ENCODE data around the gene DLGAP1.

Gene DLGAP1

GRCh38 chr18:3870914-3871313, 584.2 kb downstream of the DLGAP1 start:
- no peak overlapping the region for H3K4me3 ChIP-seq (ENCODE audit: low read length in 2 of 2)
- H3K9me3 ChIP-seq (ENCODE audit: control insufficient read depth in 2 of 2, low read length in 2 of 2) = no peaks in the 10 kb centered on the region
- H3K27me3 ChIP-seq (ENCODE audit: control insufficient read depth in 1 of 2, insufficient read depth in 2 of 2, low read length in 2 of 2) = no peaks in the 10 kb centered on the region
- no peak overlapping the region for H3K27ac ChIP-seq (ENCODE audit: low read length)
- no peak overlapping the region for H3K9ac ChIP-seq (ENCODE audit: low read length in 2 of 2)
- H3K4me1 ChIP-seq (ENCODE audit: control insufficient read depth, insufficient read depth, low read length) = no peaks in the 10 kb centered on the region
- no peaks in the 10 kb centered on the region for H3K36me3 ChIP-seq (ENCODE audit: control insufficient read depth in 2 of 2, insufficient read depth in 2 of 2, low read length in 2 of 2)

GRCh38 chr18:3869848-3870247, 585.3 kb downstream of the DLGAP1 start:
- Histone ChIP-seq H3K4me3 (ENCODE audit: low read length in 2 of 2) (no peak overlapping the region), H3K27me3 (ENCODE audit: control insufficient read depth in 1 of 2, insufficient read depth in 2 of 2, low read length in 2 of 2) (no peaks in the 10 kb centered on the region), H3K9ac (ENCODE audit: low read length in 2 of 2) (no peak overlapping the region), H3K27ac (ENCODE audit: low read length) (no peak overlapping the region), H3K4me1 (ENCODE audit: control insufficient read depth, insufficient read depth, low read length) (no peaks in the 10 kb centered on the region), H3K36me3 (ENCODE audit: control insufficient read depth in 2 of 2, insufficient read depth in 2 of 2, low read length in 2 of 2) (no peaks in the 10 kb centered on the region), H3K9me3 (ENCODE audit: control insufficient read depth in 2 of 2, low read length in 2 of 2) (no peaks in the 10 kb centered on the region)

GRCh38 chr18:3867864-3868311, 587.2 kb downstream of the DLGAP1 start:
- Histone ChIP-seq H3K27ac (ENCODE audit: low read length) (no peak overlapping the region), H3K36me3 (ENCODE audit: control insufficient read depth in 2 of 2, insufficient read depth in 2 of 2, low read length in 2 of 2) (no peaks in the 10 kb centered on the region), H3K9ac (ENCODE audit: low read length in 2 of 2) (no peak overlapping the region), H3K27me3 (ENCODE audit: control insufficient read depth in 1 of 2, insufficient read depth in 2 of 2, low read length in 2 of 2) (no peaks in the 10 kb centered on the region), H3K9me3 (ENCODE audit: control insufficient read depth in 2 of 2, low read length in 2 of 2) (no peaks in the 10 kb centered on the region), H3K4me3 (ENCODE audit: low read length in 2 of 2) (no peak overlapping the region), H3K4me1 (ENCODE audit: control insufficient read depth, insufficient read depth, low read length) (no peaks in the 10 kb centered on the region)

GRCh38 chr18:3867236-3867635, 587.9 kb downstream of the DLGAP1 start:
- H3K27me3 ChIP-seq (ENCODE audit: control insufficient read depth in 1 of 2, insufficient read depth in 2 of 2, low read length in 2 of 2) = no peaks in the 10 kb centered on the region
- no peaks in the 10 kb centered on the region for H3K4me1 ChIP-seq (ENCODE audit: control insufficient read depth, insufficient read depth, low read length)
- H3K36me3 ChIP-seq (ENCODE audit: control insufficient read depth in 2 of 2, insufficient read depth in 2 of 2, low read length in 2 of 2) = no peaks in the 10 kb centered on the region
- H3K9ac ChIP-seq (ENCODE audit: low read length in 2 of 2) = no peak overlapping the region
- no peaks in the 10 kb centered on the region for H3K9me3 ChIP-seq (ENCODE audit: control insufficient read depth in 2 of 2, low read length in 2 of 2)
- no peak overlapping the region for H3K27ac ChIP-seq (ENCODE audit: low read length)
- H3K4me3 ChIP-seq (ENCODE audit: low read length in 2 of 2) = no peak overlapping the region

DNA sequence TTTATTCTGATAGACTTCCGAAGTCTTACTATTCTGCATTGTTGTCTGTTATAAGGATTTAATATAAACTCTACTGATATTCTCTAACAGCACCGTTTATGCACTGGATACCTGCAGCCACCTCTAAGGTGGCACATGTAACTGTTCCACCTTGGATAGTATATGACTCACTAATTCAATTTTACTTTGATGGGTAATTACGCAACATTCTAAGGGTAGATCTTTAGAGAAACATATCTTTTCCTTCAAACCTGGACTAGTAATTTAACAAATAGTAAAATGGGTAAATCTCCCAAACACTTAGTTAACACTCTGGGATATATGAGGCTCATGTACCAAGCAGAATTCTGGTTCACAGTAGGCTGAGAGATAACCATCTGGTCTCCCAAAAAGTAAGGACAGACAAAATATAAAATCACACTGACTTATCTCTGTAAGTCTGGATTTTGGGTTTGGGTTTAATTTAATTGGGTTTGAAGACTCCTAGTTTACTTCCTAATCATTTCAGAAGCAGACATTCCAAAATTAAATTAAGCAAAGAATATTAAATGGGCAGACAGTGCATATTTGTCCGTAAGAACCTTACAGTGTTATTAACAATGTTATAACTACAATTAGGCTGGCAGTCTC, 590.3 kb downstream of the DLGAP1 start:
- Histone ChIP-seq H3K4me1 (ENCODE audit: control insufficient read depth, insufficient read depth, low read length) (no peaks in the 10 kb centered on the region), H3K36me3 (ENCODE audit: control insufficient read depth in 2 of 2, insufficient read depth in 2 of 2, low read length in 2 of 2) (no peaks in the 10 kb centered on the region), H3K27me3 (ENCODE audit: control insufficient read depth in 1 of 2, insufficient read depth in 2 of 2, low read length in 2 of 2) (no peaks in the 10 kb centered on the region), H3K9ac (ENCODE audit: low read length in 2 of 2) (no peak overlapping the region), H3K27ac (ENCODE audit: low read length) (no peak overlapping the region), H3K9me3 (ENCODE audit: control insufficient read depth in 2 of 2, low read length in 2 of 2) (no peaks in the 10 kb centered on the region), H3K4me3 (ENCODE audit: low read length in 2 of 2) (no peak overlapping the region)

GRCh38 chr18:3863593-3863992, 591.5 kb downstream of the DLGAP1 start:
- no peak overlapping the region for H3K4me3 ChIP-seq (ENCODE audit: low read length in 2 of 2)
- H3K4me1 ChIP-seq (ENCODE audit: control insufficient read depth, insufficient read depth, low read length) = no peaks in the 10 kb centered on the region
- no peak overlapping the region for H3K9ac ChIP-seq (ENCODE audit: low read length in 2 of 2)
- H3K9me3 ChIP-seq (ENCODE audit: control insufficient read depth in 2 of 2, low read length in 2 of 2) = no peaks in the 10 kb centered on the region
- H3K36me3 ChIP-seq (ENCODE audit: control insufficient read depth in 2 of 2, insufficient read depth in 2 of 2, low read length in 2 of 2) = no peaks in the 10 kb centered on the region
- H3K27ac ChIP-seq (ENCODE audit: low read length) = no peak overlapping the region
- H3K27me3 ChIP-seq (ENCODE audit: control insufficient read depth in 1 of 2, insufficient read depth in 2 of 2, low read length in 2 of 2) = no peaks in the 10 kb centered on the region

DNA sequence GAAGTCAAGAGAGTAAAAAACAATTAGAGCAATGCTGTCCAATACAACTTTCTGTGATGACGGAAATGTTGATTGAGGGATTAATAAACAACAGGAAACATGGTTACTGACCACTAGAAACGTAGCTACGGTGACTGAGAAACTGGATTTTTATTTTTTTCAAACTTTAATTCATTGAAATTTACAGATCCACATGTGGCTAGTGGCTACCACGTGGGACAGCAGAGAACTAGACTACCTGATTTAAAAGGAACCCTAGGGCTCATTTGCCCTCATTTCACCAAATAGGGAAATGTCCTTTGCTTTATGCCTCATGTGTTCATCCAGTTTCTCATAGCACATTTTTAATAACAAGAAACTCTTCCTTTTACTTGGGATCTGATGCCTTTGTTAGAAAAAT, 592.1 kb downstream of the DLGAP1 start:
- Histone ChIP-seq H3K36me3 (ENCODE audit: control insufficient read depth in 2 of 2, insufficient read depth in 2 of 2, low read length in 2 of 2) (no peaks in the 10 kb centered on the region), H3K4me1 (ENCODE audit: control insufficient read depth, insufficient read depth, low read length) (no peaks in the 10 kb centered on the region)

DNA sequence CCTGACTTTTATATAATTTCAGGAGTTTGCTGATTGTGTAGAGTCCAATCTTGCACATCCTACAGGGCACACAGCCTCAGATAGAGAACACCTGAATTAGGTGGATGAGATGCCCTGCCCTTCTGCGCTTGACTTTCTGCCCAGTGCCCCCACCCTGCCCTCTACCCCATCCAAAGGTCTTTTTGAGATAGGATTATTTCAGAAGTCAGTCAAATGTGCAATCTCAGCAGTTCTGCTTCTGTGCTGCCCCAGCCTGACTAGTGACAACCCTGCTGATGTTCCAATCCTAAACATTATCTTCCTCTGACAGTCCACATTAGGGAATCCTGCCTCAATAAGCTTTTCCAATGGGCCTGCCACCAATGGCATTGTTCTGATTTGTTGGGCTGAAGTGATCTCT, 593.6 kb downstream of the DLGAP1 start:
- Histone ChIP-seq H3K27me3 (ENCODE audit: control insufficient read depth in 1 of 2, insufficient read depth in 2 of 2, low read length in 2 of 2) (no peaks in the 10 kb centered on the region), H3K36me3 (ENCODE audit: control insufficient read depth in 2 of 2, insufficient read depth in 2 of 2, low read length in 2 of 2) (no peaks in the 10 kb centered on the region), H3K4me3 (ENCODE audit: low read length in 2 of 2) (no peak overlapping the region), H3K9ac (ENCODE audit: low read length in 2 of 2) (no peak overlapping the region), H3K4me1 (ENCODE audit: control insufficient read depth, insufficient read depth, low read length) (no peaks in the 10 kb centered on the region), H3K9me3 (ENCODE audit: control insufficient read depth in 2 of 2, low read length in 2 of 2) (no peaks in the 10 kb centered on the region), H3K27ac (ENCODE audit: low read length) (no peak overlapping the region)

More for the DNA sequence above, 592.1 kb downstream of the DLGAP1 start:
- no peak overlapping the region for H3K9ac ChIP-seq (ENCODE audit: low read length in 2 of 2)
- no peak overlapping the region for H3K4me3 ChIP-seq (ENCODE audit: low read length in 2 of 2)
- no peaks in the 10 kb centered on the region for H3K27me3 ChIP-seq (ENCODE audit: control insufficient read depth in 1 of 2, insufficient read depth in 2 of 2, low read length in 2 of 2)
- no peaks in the 10 kb centered on the region for H3K9me3 ChIP-seq (ENCODE audit: control insufficient read depth in 2 of 2, low read length in 2 of 2)
- no peak overlapping the region for H3K27ac ChIP-seq (ENCODE audit: low read length)

- no peak overlapping the region for H3K27ac ChIP-seq (ENCODE audit: low read length)
- no peak overlapping the region for H3K4me3 ChIP-seq (ENCODE audit: low read length in 2 of 2)
- H3K4me1 ChIP-seq (ENCODE audit: control insufficient read depth, insufficient read depth, low read length) = no peaks in the 10 kb centered on the region
- no peaks in the 10 kb centered on the region for H3K36me3 ChIP-seq (ENCODE audit: control insufficient read depth in 2 of 2, insufficient read depth in 2 of 2, low read length in 2 of 2)
- H3K9ac ChIP-seq (ENCODE audit: low read length in 2 of 2) = no peak overlapping the region
- H3K9me3 ChIP-seq (ENCODE audit: control insufficient read depth in 2 of 2, low read length in 2 of 2) = no peaks in the 10 kb centered on the region
- H3K27me3 ChIP-seq (ENCODE audit: control insufficient read depth in 1 of 2, insufficient read depth in 2 of 2, low read length in 2 of 2) = no peaks in the 10 kb centered on the region
Observed at GRCh38 chr18:3857544-3857943, 597.6 kb downstream of the DLGAP1 start.

DNA sequence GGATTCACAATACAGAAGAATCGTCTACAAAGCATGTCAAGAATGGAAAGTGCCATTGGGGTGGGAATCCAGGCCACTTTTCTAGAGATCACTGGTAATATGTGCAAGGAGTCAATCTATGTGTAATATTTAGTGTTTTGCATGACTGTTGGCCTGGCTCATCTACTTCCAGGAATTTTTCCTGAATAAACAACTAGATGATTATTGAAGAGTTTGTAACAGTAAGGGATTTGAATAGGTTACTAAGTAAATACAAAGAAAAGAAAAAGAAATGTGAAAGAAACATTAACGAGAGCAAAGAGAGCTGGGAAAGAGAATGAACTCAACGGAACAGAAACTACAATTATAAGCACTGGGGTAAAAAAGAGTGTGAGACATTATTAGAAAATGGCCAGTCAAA, 599.1 kb downstream of the DLGAP1 start:
- H3K4me1 ChIP-seq (ENCODE audit: control insufficient read depth, insufficient read depth, low read length) = no peaks in the 10 kb centered on the region
- H3K27me3 ChIP-seq (ENCODE audit: control insufficient read depth in 1 of 2, insufficient read depth in 2 of 2, low read length in 2 of 2) = no peaks in the 10 kb centered on the region
- H3K9ac ChIP-seq (ENCODE audit: low read length in 2 of 2) = no peak overlapping the region
- no peaks in the 10 kb centered on the region for H3K9me3 ChIP-seq (ENCODE audit: control insufficient read depth in 2 of 2, low read length in 2 of 2)
- no peak overlapping the region for H3K27ac ChIP-seq (ENCODE audit: low read length)
- H3K36me3 ChIP-seq (ENCODE audit: control insufficient read depth in 2 of 2, insufficient read depth in 2 of 2, low read length in 2 of 2) = no peaks in the 10 kb centered on the region
- H3K4me3 ChIP-seq (ENCODE audit: low read length in 2 of 2) = no peak overlapping the region

DNA sequence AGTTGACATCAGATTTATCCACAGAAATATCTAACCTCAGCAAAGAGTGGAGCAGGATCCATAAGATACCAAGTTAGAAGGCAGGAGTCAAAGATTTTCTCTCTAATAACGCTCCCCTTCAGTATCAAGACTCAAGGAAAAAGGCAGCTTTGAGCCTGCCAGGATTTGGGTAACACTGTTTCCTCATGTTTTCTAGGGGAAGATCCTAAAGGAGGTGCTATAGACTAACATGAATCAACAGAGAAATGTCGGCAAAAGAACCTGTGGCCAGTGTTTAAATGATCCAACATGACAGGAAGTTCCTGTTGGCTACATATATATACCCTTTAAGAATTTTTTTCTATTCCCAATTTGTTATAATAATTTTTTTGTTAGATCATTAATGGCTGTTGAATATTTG, 602.8 kb downstream of the DLGAP1 start:
- no peak overlapping the region for H3K27ac ChIP-seq (ENCODE audit: low read length)

More for the DNA sequence above, 602.8 kb downstream of the DLGAP1 start:
- H3K9me3 ChIP-seq (ENCODE audit: control insufficient read depth in 2 of 2, low read length in 2 of 2) = no peaks in the 10 kb centered on the region
- H3K9ac ChIP-seq (ENCODE audit: low read length in 2 of 2) = no peak overlapping the region
- no peaks in the 10 kb centered on the region for H3K27me3 ChIP-seq (ENCODE audit: control insufficient read depth in 1 of 2, insufficient read depth in 2 of 2, low read length in 2 of 2)
- no peaks in the 10 kb centered on the region for H3K36me3 ChIP-seq (ENCODE audit: control insufficient read depth in 2 of 2, insufficient read depth in 2 of 2, low read length in 2 of 2)
- H3K4me1 ChIP-seq (ENCODE audit: control insufficient read depth, insufficient read depth, low read length) = no peaks in the 10 kb centered on the region
- H3K4me3 ChIP-seq (ENCODE audit: low read length in 2 of 2) = no peak overlapping the region

Data from stomach smooth muscle (tissue), 2 donors.